GM23338 (cell line): ENCODE data around the gene SELENOF. TPM values are rescaled to one million over a fixed set of nuclear protein-coding genes. Genes with fewer than 3 reads are reported as not detected.

Experiments used
- ATAC-seq: fragments of 200-7000 bp; cut with Tn5 transposase; 3 replicates; pipeline ENCODE4 v1.9.1; 2020
- DNase-seq: peaks from one replicate; pipeline ENCODE4 v3.0.0-alpha.2; 2015; ENCODE audit warnings: low spot score
- H2AFZ ChIP-seq: fragments of 200-600 bp; sonication (generic); 2 replicates; pipeline ENCODE4 v1.8.0; 2016; ENCODE audit warnings: antibody characterized with exemption, mild to moderate bottlenecking, moderate library complexity
- H3F3A ChIP-seq: fragments of 200-600 bp; sonication (generic); replicated peaks from 2 replicates; pipeline ENCODE4 v1.8.0; 2017; ENCODE audit warnings: antibody characterized with exemption, mixed run types, low read depth
- H3K27ac ChIP-seq: fragments of 200-600 bp; sonication (generic); 2 replicates; pipeline ENCODE4 v1.6.1; 2016; ENCODE audit warnings: low read depth
- H3K27me3 ChIP-seq: fragments of 200-600 bp; sonication (generic); 2 replicates; pipeline ENCODE4 v1.8.0; 2016; ENCODE audit warnings: mild to moderate bottlenecking, mixed run types, moderate library complexity; ENCODE audit not compliant: insufficient read depth
- H3K36me3 ChIP-seq: fragments of 200-600 bp; sonication (generic); 2 replicates; pipeline ENCODE4 v1.8.0; 2016; ENCODE audit warnings: mild to moderate bottlenecking; ENCODE audit not compliant: insufficient read depth
- H3K4me1 ChIP-seq: fragments of 200-600 bp; sonication (generic); 2 replicates; pipeline ENCODE4 v1.8.0; 2016; ENCODE audit warnings: mild to moderate bottlenecking, moderate library complexity; ENCODE audit not compliant: insufficient read depth
- H3K4me2 ChIP-seq: fragments of 200-600 bp; sonication (generic); 2 replicates; pipeline ENCODE4 v1.7.1; 2017; ENCODE audit warnings: mixed run types
- H3K4me3 ChIP-seq: fragments of 200-600 bp; sonication (generic); 2 replicates; pipeline ENCODE4 v1.6.1; 2016; ENCODE audit warnings: mixed run types
- H3K79me2 ChIP-seq: fragments of 200-600 bp; sonication (generic); replicated peaks from 2 replicates; pipeline ENCODE4 v1.8.0; 2017; ENCODE audit warnings: mild to moderate bottlenecking; ENCODE audit not compliant: insufficient read depth
- H3K9me2 ChIP-seq: fragments of 200-600 bp; sonication (generic); 2 replicates; pipeline ENCODE4 v1.8.0; 2017; ENCODE audit not compliant: insufficient read depth
- H4K20me1 ChIP-seq: fragments of 200-600 bp; sonication (generic); replicated peaks from 2 replicates; pipeline ENCODE4 v1.8.0; 2017; ENCODE audit warnings: mild to moderate bottlenecking; ENCODE audit not compliant: insufficient read depth
- H3K27ac Mint-ChIP-seq: 2 replicates; pipeline ENCODE4 v1.8.0; 2020; ENCODE audit warnings: inconsistent platforms, mild to moderate bottlenecking, moderate library complexity, mixed read lengths
- H3K27me3 Mint-ChIP-seq: 3 replicates; pipeline ENCODE4 v1.8.0; 2022; ENCODE audit warnings: low read depth, mild to moderate bottlenecking, moderate library complexity, mixed read lengths, inconsistent platforms; ENCODE audit not compliant: insufficient read depth, poor library complexity
- H3K36me3 Mint-ChIP-seq: 3 replicates; pipeline ENCODE4 v1.8.0; 2021; ENCODE audit warnings: low read depth, mild to moderate bottlenecking, inconsistent platforms, moderate library complexity, mixed read lengths
- H3K4me1 Mint-ChIP-seq: 3 replicates; pipeline ENCODE4 v1.8.0; 2020; ENCODE audit warnings: mild to moderate bottlenecking, inconsistent platforms, mixed read lengths
- H3K4me3 Mint-ChIP-seq: 3 replicates; pipeline ENCODE4 v1.8.0; 2021; ENCODE audit warnings: moderate library complexity, mild to moderate bottlenecking, inconsistent platforms, mixed read lengths
- H3K9me3 Mint-ChIP-seq: 3 replicates; pipeline ENCODE4 v1.8.0; 2020; ENCODE audit warnings: moderate library complexity, mild to moderate bottlenecking, inconsistent platforms, mixed read lengths
- CTCF ChIP-seq, 2 experiments: fragments of 200-600 bp in 1 of 2; sonication (generic) in 1 of 2; conservative IDR thresholded peaks; 2 replicates each; pipeline versions ENCODE4 v1.5.1 to v1.6.1; 2016 to 2017; ENCODE audit warnings: antibody characterized with exemption in 2 of 2, low read depth in 2 of 2, mild to moderate bottlenecking in 2 of 2, moderate library complexity in 1 of 2
- EZH2 ChIP-seq: fragments of 200-600 bp; sonication (generic); IDR thresholded peaks from one replicate; pipeline ENCODE4 v1.8.0; 2017; ENCODE audit warnings: antibody characterized with exemption, mild to moderate bottlenecking, low read depth; ENCODE audit not compliant: unreplicated experiment
- EZH2phosphoT487 ChIP-seq: fragments of 200-600 bp; sonication (generic); IDR thresholded peaks from one replicate; pipeline ENCODE4 v1.8.1; 2018; ENCODE audit warnings: antibody characterized with exemption; ENCODE audit not compliant: unreplicated experiment
- JUNB ChIP-seq: IDR thresholded peaks from one replicate; pipeline ENCODE4 v1.6.1; 2016; ENCODE audit warnings: antibody characterized with exemption; ENCODE audit not compliant: unreplicated experiment
- NANOG ChIP-seq: IDR thresholded peaks from 2 replicates; pipeline ENCODE4 v1.6.1; 2016; ENCODE audit warnings: antibody characterized with exemption, borderline replicate concordance
- POLR2AphosphoS5 ChIP-seq: IDR thresholded peaks from 2 replicates; pipeline ENCODE4 v1.6.1; 2016; ENCODE audit warnings: antibody characterized with exemption, low read depth
- REST ChIP-seq: IDR thresholded peaks from one replicate; pipeline ENCODE4 v1.6.1; 2018; ENCODE audit warnings: antibody characterized with exemption; ENCODE audit not compliant: unreplicated experiment
- ZNF114 ChIP-seq: fragments of 250-450 bp; sonication (Bioruptor Pico); IDR thresholded peaks from 2 replicates; pipeline ENCODE4 v1.5.0; 2020; ENCODE audit warnings: mild to moderate bottlenecking, moderate library complexity
- ZNF331 ChIP-seq: fragments of 250-450 bp; sonication (Bioruptor Pico); IDR thresholded peaks from 2 replicates; pipeline ENCODE4 v1.5.0; 2020; ENCODE audit warnings: low read depth, mild to moderate bottlenecking, moderate library complexity
- ZNF462 ChIP-seq: fragments of 250-450 bp; sonication (Bioruptor Pico); IDR thresholded peaks from 2 replicates; pipeline ENCODE4 v1.5.0; 2020; ENCODE audit warnings: mild to moderate bottlenecking, moderate library complexity
- polyA plus RNA-seq: library from polyadenylated mRNA; unstranded; fragments of >200 nt; fragmentation: Nextera tagmentation; extraction: Ambion mirVana; gene quantifications from 2 replicates; pipeline ENCODE4 v1.2.1, GENCODE V29; 2016
- total RNA-seq: library from RNA; depleted of rRNA; stranded (reverse); fragments of >200 nt; shearing (Covaris generic); gene quantifications from 2 replicates; pipeline ENCODE4 v1.2.3, GENCODE V29; 2014

SELENOF gene
- total and polyA plus RNA-seq, 2 experiments from 2014 or later, result 113 to 142 TPM

GRCh38 chr1:86916752-86917151 is 2.8 kb upstream of the SELENOF start:
- H3K27ac ChIP-seq, result no peak overlapping the region
- peaks cover 20% of the 10 kb centered on the region for H4K20me1 ChIP-seq
- no peaks in the 10 kb centered on the region for H3K9me2 ChIP-seq
- H3K4me3 ChIP-seq, result no peak overlapping the region
- H3K36me3 ChIP-seq, result no peaks in the 10 kb centered on the region
- H3K27me3 ChIP-seq, result no peaks in the 10 kb centered on the region
- H3K27ac Mint-ChIP-seq, result no peak overlapping the region
- H3K4me3 Mint-ChIP-seq, result no peak overlapping the region; the same call in 2 of the 3 replicates
- H3K27me3 Mint-ChIP-seq, result peaks cover 4% of the 10 kb centered on the region
- DNase-seq (no peak), ATAC-seq (no peak)
- H2AFZ ChIP-seq, result no peak overlapping the region
- no peaks in the 10 kb centered on the region; the same call in 2 of the 3 replicates for H3K9me3 Mint-ChIP-seq
- peak overlapping the region; percentile 92 for H3K4me2 ChIP-seq
- peaks cover 10% of the 10 kb centered on the region for H3K4me1 ChIP-seq
- no peak for TF ChIP-seq JUNB
- TF ChIP-seq CTCF (conservative IDR thresholded peaks at IDR 0.05; ENCODE audit: low read depth in 2 of 2), result no peak
- TF ChIP-seq EZH2, result no peak
- no peak for TF ChIP-seq EZH2phosphoT487
- TF ChIP-seq REST, result no peak
- no peak for TF ChIP-seq NANOG
- TF ChIP-seq ZNF114 (CRISPR knock-in tag), result no peak
- TF ChIP-seq ZNF331, result no peak
- no peak for TF ChIP-seq ZNF462 (CRISPR knock-in tag)
- no peak for TF ChIP-seq POLR2AphosphoS5
- peaks cover 5% of the 10 kb centered on the region; the same call in 2 of the 3 replicates for H3K36me3 Mint-ChIP-seq
- H3K79me2 ChIP-seq, result peaks cover 85% of the 10 kb centered on the region
- no peaks in the 10 kb centered on the region; the same call in 1 of the 2 replicates for H3F3A ChIP-seq
- peaks cover 17% of the 10 kb centered on the region for H3K4me1 Mint-ChIP-seq
